Fibroblast of lung (primary cell): ENCODE results near the gene KIAA2012. TPM values are rescaled to one million over a fixed set of nuclear protein-coding genes. Genes with fewer than 3 reads are reported as not detected.
A peak's percentile ranks its signal among the peaks of the same experiment; 100 is the strongest.

Experiments used
- DNase-seq, 2 donors: peaks; one replicate each; pipeline versions ENCODE4 v3.0.0 to v3.0.0-alpha.2; 2010; ENCODE audit warnings: low read depth in 2 of 2
- H2AFZ ChIP-seq: 2 replicates; pipeline ENCODE4 v1.5.1; 2012; ENCODE audit warnings: low read length, control low read depth, inconsistent platforms
- H3K27ac ChIP-seq: 2 replicates; pipeline ENCODE4 v1.5.1; 2011; ENCODE audit warnings: low read length, control low read depth; ENCODE audit not compliant: insufficient read depth
- H3K27me3 ChIP-seq: 2 replicates; pipeline ENCODE4 v1.5.1; 2011; ENCODE audit warnings: mild to moderate bottlenecking, low read length; ENCODE audit not compliant: control insufficient read depth, insufficient read depth
- H3K36me3 ChIP-seq: 2 replicates; pipeline ENCODE4 v1.5.1; 2011; ENCODE audit warnings: low read length; ENCODE audit not compliant: control insufficient read depth, insufficient read depth
- H3K4me1 ChIP-seq: 2 replicates; pipeline ENCODE4 v1.5.1; 2011; ENCODE audit warnings: low read length; ENCODE audit not compliant: control insufficient read depth, insufficient read depth; ENCODE audit errors: extremely low read depth
- H3K4me2 ChIP-seq: 2 replicates; pipeline ENCODE4 v1.5.1; 2011; ENCODE audit warnings: low read length, control low read depth; ENCODE audit not compliant: insufficient read depth; ENCODE audit errors: extremely low read depth
- H3K4me3 ChIP-seq, 4 experiments: fragments of 200-600 bp in 1 of 4; sonication (generic) in 1 of 4; replicated peaks in 1 of 4; 2 replicates each; pipeline ENCODE4 v1.5.1; 2011 to 2016; ENCODE audit warnings: low read length in 4 of 4, low read depth in 3 of 4, mild to moderate bottlenecking in 3 of 4, control low read depth in 2 of 4, inconsistent platforms in 1 of 4, mixed read lengths in 1 of 4; ENCODE audit not compliant: insufficient read depth in 1 of 4; ENCODE audit errors: control extremely low read depth in 1 of 4
- H3K79me2 ChIP-seq: 2 replicates; pipeline ENCODE4 v1.5.1; 2012; ENCODE audit warnings: mild to moderate bottlenecking, low read length, inconsistent platforms; ENCODE audit not compliant: control insufficient read depth, insufficient read depth
- H3K9ac ChIP-seq: 2 replicates; pipeline ENCODE4 v1.5.1; 2011; ENCODE audit warnings: mild to moderate bottlenecking, low read length, control low read depth; ENCODE audit not compliant: insufficient read depth
- H3K9me3 ChIP-seq: 2 replicates; pipeline ENCODE4 v1.5.1; 2012; ENCODE audit warnings: low read depth, low read length; ENCODE audit not compliant: control insufficient read depth, insufficient read depth
- H4K20me1 ChIP-seq: 2 replicates; pipeline ENCODE4 v1.5.1; 2011; ENCODE audit warnings: low read length; ENCODE audit not compliant: control insufficient read depth, insufficient read depth; ENCODE audit errors: extremely low read depth
- EZH2 ChIP-seq: IDR thresholded peaks from 2 replicates; pipeline ENCODE4 v1.5.1; 2012; ENCODE audit warnings: low read length, control low read depth, mild to moderate bottlenecking; ENCODE audit errors: missing control alignments
- polyA plus RNA-seq, 2 donors: library from polyadenylated mRNA; depleted of rRNA in 1 of 2; stranded (reverse) in 1 of 2; unstranded in 1 of 2; fragments of >200 nt; gene quantifications; 2 replicates each; pipeline ENCODE4 v1.2.1, GENCODE V29; 2011 to 2012; ENCODE audit warnings: missing spikeins in 1 of 2
- total RNA-seq: library from RNA; depleted of rRNA; stranded (reverse); fragments of >200 nt; gene quantifications from 2 replicates; pipeline ENCODE4 v1.2.1, GENCODE V29; 2014
- TF ChIP-seq, protein P1 (sequence below), 2 donors: IDR thresholded peaks in 1 of 2; conservative IDR thresholded peaks in 1 of 2; 1 replicate in 1 of 2; 2 replicates in 1 of 2; pipeline ENCODE4 v1.5.1; 2011 to 2012; ENCODE audit warnings: low read length in 2 of 2, control low read depth in 1 of 2, inconsistent platforms in 1 of 2, low read depth in 1 of 2, mild to moderate bottlenecking in 1 of 2

Gene KIAA2012
- total and polyA plus RNA-seq, 2 donors (not counting 1 experiment from before 2014, with no cell fraction given): 0.09 TPM; not detected in 1

DNA sequence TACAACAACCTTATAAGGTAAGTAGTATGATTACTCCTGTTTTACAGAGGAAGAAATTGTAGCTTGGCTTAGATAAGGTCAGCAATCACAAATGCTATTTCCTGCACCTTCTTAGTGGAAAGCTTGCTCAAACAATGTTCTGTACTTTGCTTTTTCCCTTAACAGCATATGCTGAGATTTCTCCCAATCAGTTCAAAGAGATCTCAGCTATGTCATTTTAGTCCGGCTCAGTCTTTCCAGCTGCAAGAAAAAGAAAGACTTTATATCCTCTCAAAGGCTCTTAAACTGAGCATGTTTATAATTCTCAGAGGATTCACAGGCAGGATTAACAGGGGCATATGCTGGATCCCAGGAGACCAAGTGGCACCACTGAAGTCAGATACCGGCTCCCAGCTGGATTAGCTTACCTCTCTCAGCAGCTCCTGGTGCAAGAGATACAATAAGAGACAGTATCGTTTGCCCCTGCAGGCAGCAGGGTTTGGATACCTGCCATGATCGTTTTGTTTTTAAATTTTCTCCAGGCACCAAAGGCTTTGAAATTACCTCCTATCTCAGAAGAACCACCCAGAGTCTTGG, 29.5 kb downstream of the KIAA2012 start:
- Histone ChIP-seq H3K36me3 (no peaks in the 10 kb centered on the region), H3K27me3 (no peaks in the 10 kb centered on the region), H3K4me1 (no peaks in the 10 kb centered on the region), H3K9ac (no peak overlapping the region), H3K79me2 (no peaks in the 10 kb centered on the region), H2AFZ (no peak overlapping the region), H3K4me2 (no peak overlapping the region), H4K20me1 (no peaks in the 10 kb centered on the region), H3K9me3 (no peaks in the 10 kb centered on the region), H3K27ac (no peak overlapping the region), H3K4me3 (no peak overlapping the region)
- no peak for TF ChIP-seq EZH2
- TF ChIP-seq, protein P1, sequence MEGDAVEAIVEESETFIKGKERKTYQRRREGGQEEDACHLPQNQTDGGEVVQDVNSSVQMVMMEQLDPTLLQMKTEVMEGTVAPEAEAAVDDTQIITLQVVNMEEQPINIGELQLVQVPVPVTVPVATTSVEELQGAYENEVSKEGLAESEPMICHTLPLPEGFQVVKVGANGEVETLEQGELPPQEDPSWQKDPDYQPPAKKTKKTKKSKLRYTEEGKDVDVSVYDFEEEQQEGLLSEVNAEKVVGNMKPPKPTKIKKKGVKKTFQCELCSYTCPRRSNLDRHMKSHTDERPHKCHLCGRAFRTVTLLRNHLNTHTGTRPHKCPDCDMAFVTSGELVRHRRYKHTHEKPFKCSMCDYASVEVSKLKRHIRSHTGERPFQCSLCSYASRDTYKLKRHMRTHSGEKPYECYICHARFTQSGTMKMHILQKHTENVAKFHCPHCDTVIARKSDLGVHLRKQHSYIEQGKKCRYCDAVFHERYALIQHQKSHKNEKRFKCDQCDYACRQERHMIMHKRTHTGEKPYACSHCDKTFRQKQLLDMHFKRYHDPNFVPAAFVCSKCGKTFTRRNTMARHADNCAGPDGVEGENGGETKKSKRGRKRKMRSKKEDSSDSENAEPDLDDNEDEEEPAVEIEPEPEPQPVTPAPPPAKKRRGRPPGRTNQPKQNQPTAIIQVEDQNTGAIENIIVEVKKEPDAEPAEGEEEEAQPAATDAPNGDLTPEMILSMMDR (conservative IDR thresholded peaks at IDR 0.05 in 1 of 2, IDR thresholded peaks at IDR 0.05 in 1 of 2; ENCODE audit: low read depth in 1 of 2, low read length in 2 of 2): no peak
- no peak for DNase-seq

DNA sequence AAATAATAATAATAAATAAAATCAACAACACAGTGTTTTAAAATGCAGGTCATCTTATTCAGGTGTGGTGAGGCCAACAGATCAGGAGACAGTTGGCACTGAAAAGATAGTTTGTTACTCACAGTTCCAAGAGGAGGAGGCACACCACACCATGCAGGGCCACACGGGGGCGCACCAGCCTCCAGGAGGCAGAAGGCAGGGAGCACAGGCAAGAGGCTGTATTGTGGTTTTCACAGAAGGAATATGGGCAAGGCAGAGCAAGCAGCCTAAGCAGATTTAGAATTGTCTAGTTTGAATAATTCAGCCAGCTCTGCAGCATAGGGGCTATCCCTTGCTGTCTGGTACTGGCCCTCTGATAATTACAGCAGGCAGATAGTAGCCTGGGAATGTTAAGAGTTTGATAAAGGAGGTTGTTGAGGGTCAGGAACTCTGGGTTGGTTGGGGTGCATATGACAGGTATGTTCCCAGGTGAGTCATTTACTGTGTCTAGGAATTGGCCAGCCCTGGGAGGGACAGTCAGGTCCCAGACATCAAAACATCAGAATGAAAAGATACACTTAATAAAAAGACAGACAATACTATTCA, 31.3 kb downstream of the KIAA2012 start:
- Histone ChIP-seq H3K4me3 (no peak overlapping the region), H3K27ac (no peak overlapping the region), H3K27me3 (no peaks in the 10 kb centered on the region), H3K79me2 (no peaks in the 10 kb centered on the region), H4K20me1 (no peaks in the 10 kb centered on the region), H3K36me3 (no peaks in the 10 kb centered on the region), H3K4me1 (peaks cover 4% of the 10 kb centered on the region), H3K4me2 (no peak overlapping the region), H3K9ac (no peak overlapping the region), H3K9me3 (no peaks in the 10 kb centered on the region), H2AFZ (no peak overlapping the region)
- peak; percentile 50 to 66 for DNase-seq
- TF ChIP-seq, protein P1 (conservative IDR thresholded peaks at IDR 0.05 in 1 of 2, IDR thresholded peaks at IDR 0.05 in 1 of 2; ENCODE audit: low read depth in 1 of 2, low read length in 2 of 2): peak; percentile 58 to 79
- TF ChIP-seq EZH2: no peak

DNA sequence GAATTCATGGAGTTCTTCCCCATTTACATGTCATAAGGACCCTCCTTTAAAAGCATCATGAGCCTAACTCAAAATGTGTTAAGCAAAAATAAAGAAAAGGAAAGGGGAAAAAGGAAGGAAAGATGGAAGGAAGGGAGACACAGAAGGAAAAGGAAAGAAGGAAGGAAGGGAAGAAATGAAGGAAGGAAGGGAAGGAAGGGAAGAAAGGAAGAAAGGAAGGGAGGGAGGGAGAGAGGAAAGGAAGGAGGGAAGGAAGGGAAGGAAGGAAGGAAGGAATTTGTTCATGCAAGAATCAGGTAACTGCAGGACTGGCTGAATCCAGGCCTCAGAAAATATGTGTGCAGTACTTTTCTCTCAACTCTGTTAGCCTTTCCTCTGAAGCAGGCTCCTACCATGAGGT, 32.0 kb downstream of the KIAA2012 start:
- H3K4me3 ChIP-seq: no peak overlapping the region
- no peak overlapping the region for H2AFZ ChIP-seq
- no peaks in the 10 kb centered on the region for H3K36me3 ChIP-seq
- no peak overlapping the region for H3K4me2 ChIP-seq
- peaks cover 10% of the 10 kb centered on the region for H3K4me1 ChIP-seq
- no peaks in the 10 kb centered on the region for H4K20me1 ChIP-seq
- no peak overlapping the region for H3K9ac ChIP-seq
- H3K27ac ChIP-seq: no peak overlapping the region
- no peak for TF ChIP-seq EZH2
- TF ChIP-seq, protein P1 (conservative IDR thresholded peaks at IDR 0.05 in 1 of 2, IDR thresholded peaks at IDR 0.05 in 1 of 2; ENCODE audit: low read depth in 1 of 2, low read length in 2 of 2): no peak
- H3K27me3 ChIP-seq: no peaks in the 10 kb centered on the region
- DNase-seq: no peak
- no peaks in the 10 kb centered on the region for H3K79me2 ChIP-seq
- no peaks in the 10 kb centered on the region for H3K9me3 ChIP-seq
